HFFc6 (cell line): Measurements from ENCODE around the gene IL4I1. TPM values are rescaled to one million over a fixed set of nuclear protein-coding genes. Genes with fewer than 3 reads are reported as not detected.

Source experiments
- DNase-seq: peaks from one replicate; pipeline ENCODE4 v3.0.0-alpha.2; 2018
- H3K27ac Mint-ChIP-seq: 2 replicates; pipeline ENCODE4 v1.8.0; 2020; ENCODE audit warnings: mild to moderate bottlenecking, mixed read lengths
- H3K27me3 Mint-ChIP-seq: 2 replicates; pipeline ENCODE4 v1.8.0; 2021; ENCODE audit warnings: mild to moderate bottlenecking, moderate library complexity, mixed read lengths; ENCODE audit not compliant: insufficient read depth
- H3K36me3 Mint-ChIP-seq: 2 replicates; pipeline ENCODE4 v1.8.0; 2021; ENCODE audit warnings: low read depth, mixed read lengths
- H3K4me1 Mint-ChIP-seq: 2 replicates; pipeline ENCODE4 v1.8.0; 2020; ENCODE audit warnings: low read depth, mixed read lengths
- H3K4me3 Mint-ChIP-seq: 2 replicates; pipeline ENCODE4 v1.8.0; 2020; ENCODE audit warnings: mild to moderate bottlenecking, moderate library complexity, mixed read lengths
- H3K9me3 Mint-ChIP-seq: 2 replicates; pipeline ENCODE4 v1.8.0; 2020; ENCODE audit warnings: mild to moderate bottlenecking, mixed read lengths
- CTCF ChIP-seq: fragments of 200-600 bp; sonication (generic); IDR thresholded peaks from 2 replicates; pipeline ENCODE4 v1.5.0; 2021; ENCODE audit warnings: antibody characterized with exemption, mild to moderate bottlenecking
- total RNA-seq, 6 experiments: library from RNA; stranded (reverse); fragmentation: NEBNext Ultra II Directional; extraction: Animal tissue kit (Norgen Biotek cat#: 25700); gene quantifications; 2 replicates in 1 of 6; 3 replicates in 5 of 6; pipeline ENCODE4 v1.2.3, GENCODE V29; 2021

Gene IL4I1
- total RNA-seq, 6 experiments from 2014 or later: 0.24 to 0.48 (median 0.41) TPM; not detected in 1

- H3K27ac Mint-ChIP-seq: no peak overlapping the region
- DNase-seq: no peak
- peaks cover 19% of the 10 kb centered on the region for H3K36me3 Mint-ChIP-seq
- no peaks in the 10 kb centered on the region for H3K9me3 Mint-ChIP-seq
- no peak overlapping the region for H3K4me3 Mint-ChIP-seq
- no peaks in the 10 kb centered on the region; the same call in 1 of the 2 replicates for H3K27me3 Mint-ChIP-seq
- TF ChIP-seq CTCF: no peak
- peaks cover 12% of the 10 kb centered on the region for H3K4me1 Mint-ChIP-seq
Measured at GRCh38 chr19:49881672-49882394, 14.9 kb downstream of the IL4I1 start.

GRCh38 chr19:49881186-49881585 lies 15.5 kb downstream of the IL4I1 start:
- peaks cover 19% of the 10 kb centered on the region for H3K36me3 Mint-ChIP-seq

GRCh38 chr19:49880162-49880869 lies 16.4 kb downstream of the IL4I1 start:
- H3K27me3 Mint-ChIP-seq: no peaks in the 10 kb centered on the region; the same call in 1 of the 2 replicates
- no peak for DNase-seq
- no peak for TF ChIP-seq CTCF
- no peak overlapping the region for H3K27ac Mint-ChIP-seq
- peaks cover 15% of the 10 kb centered on the region for H3K4me1 Mint-ChIP-seq
- peaks cover 19% of the 10 kb centered on the region for H3K36me3 Mint-ChIP-seq
- H3K4me3 Mint-ChIP-seq: no peak overlapping the region
- no peaks in the 10 kb centered on the region for H3K9me3 Mint-ChIP-seq

More at GRCh38 chr19:49881186-49881585, 15.5 kb downstream of the IL4I1 start:
- TF ChIP-seq CTCF: no peak
- H3K27ac Mint-ChIP-seq: no peak overlapping the region
- peaks cover 12% of the 10 kb centered on the region for H3K4me1 Mint-ChIP-seq
- no peaks in the 10 kb centered on the region for H3K9me3 Mint-ChIP-seq
- H3K27me3 Mint-ChIP-seq: no peaks in the 10 kb centered on the region; the same call in 1 of the 2 replicates
- DNase-seq: no peak
- no peak overlapping the region for H3K4me3 Mint-ChIP-seq

GRCh38 chr19:49879243-49879963 lies 17.3 kb downstream of the IL4I1 start:
- Mint-ChIP-seq H3K27ac (no peak overlapping the region), H3K9me3 (no peaks in the 10 kb centered on the region), H3K36me3 (peaks cover 19% of the 10 kb centered on the region), H3K27me3 (no peaks in the 10 kb centered on the region; the same call in 1 of the 2 replicates), H3K4me1 (peaks cover 23% of the 10 kb centered on the region), H3K4me3 (no peak overlapping the region)
- TF ChIP-seq CTCF: no peak
- no peak for DNase-seq

- TF ChIP-seq CTCF: no peak
- no peak overlapping the region for H3K27ac Mint-ChIP-seq
- H3K9me3 Mint-ChIP-seq: no peaks in the 10 kb centered on the region
Measured at GRCh38 chr19:49878744-49879070, 18.0 kb downstream of the IL4I1 start.

More at GRCh38 chr19:49878744-49879070, 18.0 kb downstream of the IL4I1 start:
- H3K27me3 Mint-ChIP-seq: no peaks in the 10 kb centered on the region; the same call in none of the 2 replicates
- no peak overlapping the region for H3K4me3 Mint-ChIP-seq
- H3K36me3 Mint-ChIP-seq: peaks cover 19% of the 10 kb centered on the region
- H3K4me1 Mint-ChIP-seq: peaks cover 23% of the 10 kb centered on the region
- no peak for DNase-seq
